Measurements from ENCODE around the gene RGMB. TPM values are rescaled to one million over a fixed set of nuclear protein-coding genes. Genes with fewer than 3 reads are reported as not detected.

Gene RGMB
- total RNA-seq, 4 donors from 2014 or later: 37.3 to 248 (median 174) TPM

GRCh38 chr5:98770209-98770910, 3.1 kb upstream of the RGMB start:
- H3K27me3 ChIP-seq: no peaks in the 10 kb centered on the region
- H3K27ac ChIP-seq: peak overlapping the region; percentile 78 to 96 (median 94)
- H3K4me3 ChIP-seq: peak overlapping the region; percentile 62 to 89
- TF ChIP-seq POLR2A (IDR thresholded peaks at IDR 0.05) (no peak), EP300 (IDR thresholded peaks at IDR 0.05) (no peak), POLR2AphosphoS5 (IDR thresholded peaks at IDR 0.05) (peak; percentile 38)
- TF ChIP-seq, protein P1, sequence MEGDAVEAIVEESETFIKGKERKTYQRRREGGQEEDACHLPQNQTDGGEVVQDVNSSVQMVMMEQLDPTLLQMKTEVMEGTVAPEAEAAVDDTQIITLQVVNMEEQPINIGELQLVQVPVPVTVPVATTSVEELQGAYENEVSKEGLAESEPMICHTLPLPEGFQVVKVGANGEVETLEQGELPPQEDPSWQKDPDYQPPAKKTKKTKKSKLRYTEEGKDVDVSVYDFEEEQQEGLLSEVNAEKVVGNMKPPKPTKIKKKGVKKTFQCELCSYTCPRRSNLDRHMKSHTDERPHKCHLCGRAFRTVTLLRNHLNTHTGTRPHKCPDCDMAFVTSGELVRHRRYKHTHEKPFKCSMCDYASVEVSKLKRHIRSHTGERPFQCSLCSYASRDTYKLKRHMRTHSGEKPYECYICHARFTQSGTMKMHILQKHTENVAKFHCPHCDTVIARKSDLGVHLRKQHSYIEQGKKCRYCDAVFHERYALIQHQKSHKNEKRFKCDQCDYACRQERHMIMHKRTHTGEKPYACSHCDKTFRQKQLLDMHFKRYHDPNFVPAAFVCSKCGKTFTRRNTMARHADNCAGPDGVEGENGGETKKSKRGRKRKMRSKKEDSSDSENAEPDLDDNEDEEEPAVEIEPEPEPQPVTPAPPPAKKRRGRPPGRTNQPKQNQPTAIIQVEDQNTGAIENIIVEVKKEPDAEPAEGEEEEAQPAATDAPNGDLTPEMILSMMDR (IDR thresholded peaks at IDR 0.05): no peak
- H3K9me3 ChIP-seq: no peaks in the 10 kb centered on the region
- ATAC-seq: no peak
- H3K4me1 ChIP-seq: peaks cover 0 to 40% (median 9%) of the 10 kb centered on the region in 3 donors
- whole genome bisulfite sequencing, 2 donors (ENCODE audit: low coverage in 1 of 2): 0 to 1% methylated on average over 8 to 24 of the region's 39 CpGs
- no peaks in the 10 kb centered on the region for H3K36me3 ChIP-seq

DNA sequence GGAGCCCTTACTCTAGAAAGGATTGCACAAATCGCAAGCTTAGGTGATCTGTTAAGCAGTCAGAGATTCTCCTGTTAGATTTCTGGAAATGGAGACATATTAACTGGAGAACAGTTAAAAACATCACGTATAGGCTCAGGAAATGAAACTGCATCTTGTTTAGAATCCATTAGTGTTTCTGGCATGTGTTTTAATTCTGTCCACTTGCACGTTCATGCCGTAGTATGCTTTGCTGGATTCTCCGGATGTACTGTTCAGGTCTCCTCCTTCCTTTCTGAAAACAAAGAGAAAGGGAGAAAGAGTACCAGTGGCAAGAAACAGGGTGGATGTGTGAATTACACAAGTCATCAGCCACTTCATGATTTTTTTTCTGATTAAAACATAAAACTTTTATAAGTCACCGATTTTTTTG, 2.5 kb upstream of the RGMB start:
- no peak for ATAC-seq
- peaks cover 0 to 46% (median 9%) of the 10 kb centered on the region in 3 donors for H3K4me1 ChIP-seq
- H3K4me3 ChIP-seq: peak overlapping the region; percentile 62 to 89
- H3K36me3 ChIP-seq: no peaks in the 10 kb centered on the region
- 0 to 4% methylated on average over 6 of the region's 6 CpGs for WGBS, 2 donors (ENCODE audit: low coverage in 1 of 2)
- H3K27me3 ChIP-seq: no peaks in the 10 kb centered on the region
- H3K27ac ChIP-seq: peak overlapping the region; percentile 78 to 96 (median 94)
- H3K9me3 ChIP-seq: no peaks in the 10 kb centered on the region
- TF ChIP-seq POLR2AphosphoS5 (IDR thresholded peaks at IDR 0.05) (no peak), POLR2A (IDR thresholded peaks at IDR 0.05) (no peak), EP300 (IDR thresholded peaks at IDR 0.05) (no peak)

DNA sequence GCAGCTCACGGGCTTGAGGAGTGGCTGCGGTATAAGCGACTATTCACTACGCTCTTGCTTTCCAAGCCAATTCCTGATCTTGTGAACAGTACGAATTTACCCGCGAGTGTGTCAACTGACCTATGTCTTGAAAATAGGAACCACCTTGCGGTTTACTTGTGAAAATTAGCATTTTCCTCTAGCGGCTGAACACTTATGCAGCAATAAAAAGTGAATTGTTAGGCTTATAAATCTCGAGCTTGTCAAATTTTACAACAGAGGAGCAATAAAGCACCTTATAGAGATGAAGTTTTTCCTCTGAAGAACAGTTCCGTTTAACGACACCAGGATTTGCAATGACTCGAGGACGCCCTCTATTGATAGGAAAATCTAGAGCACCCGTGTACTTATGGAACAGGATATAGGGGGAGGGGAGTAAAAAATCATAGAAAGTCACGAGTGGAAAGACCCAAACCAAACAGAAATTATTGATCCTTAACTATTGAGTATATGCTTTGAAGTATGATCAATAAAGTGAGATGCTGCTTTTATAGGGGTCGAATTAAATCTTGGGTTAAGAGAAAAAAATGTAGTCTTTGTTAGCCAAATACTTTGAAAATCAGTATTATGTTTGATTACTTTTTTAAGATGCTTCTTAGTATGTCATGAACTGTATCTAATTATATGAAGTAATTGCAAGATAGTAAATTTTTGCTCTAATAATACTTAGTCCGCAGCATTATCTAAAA, 1.9 kb upstream of the RGMB start:
- peaks cover 0 to 52% (median 9%) of the 10 kb centered on the region in 3 donors for H3K4me1 ChIP-seq

GRCh38 chr5:98772415-98773213, 849 bp upstream of the RGMB start:
- 11 to 16% methylated on average over 11 to 25 of the region's 34 CpGs for WGBS, 2 donors (ENCODE audit: low coverage in 1 of 2)
- Histone ChIP-seq H3K4me3 (peak overlapping the region; percentile 67 to 89), H3K9me3 (no peaks in the 10 kb centered on the region), H3K27ac (peak overlapping the region; percentile 64 to 96 (median 94)), H3K4me1 (peaks cover 0 to 52% (median 9%) of the 10 kb centered on the region in 3 donors), H3K36me3 (no peaks in the 10 kb centered on the region), H3K27me3 (no peaks in the 10 kb centered on the region)
- TF ChIP-seq POLR2A (IDR thresholded peaks at IDR 0.05) (no peak), POLR2AphosphoS5 (IDR thresholded peaks at IDR 0.05) (no peak), EP300 (IDR thresholded peaks at IDR 0.05) (no peak)
- TF ChIP-seq, protein P1 (IDR thresholded peaks at IDR 0.05): no peak
- ATAC-seq: peak; percentile 68

More for the DNA sequence above, 1.9 kb upstream of the RGMB start:
- no peak for TF ChIP-seq EP300 (IDR thresholded peaks at IDR 0.05)
- TF ChIP-seq POLR2A (IDR thresholded peaks at IDR 0.05): no peak
- peak; percentile 30 for TF ChIP-seq POLR2AphosphoS5 (IDR thresholded peaks at IDR 0.05)
- TF ChIP-seq, protein P1 (IDR thresholded peaks at IDR 0.05): peak; percentile 93 to 98 (median 94)
- WGBS, 2 donors (ENCODE audit: low coverage in 1 of 2): 1 to 2% methylated on average over 15 to 18 of the region's 18 CpGs
- Histone ChIP-seq H3K9me3 (no peaks in the 10 kb centered on the region), H3K4me3 (peak overlapping the region; percentile 67 to 89), H3K27me3 (no peaks in the 10 kb centered on the region), H3K27ac (peak overlapping the region; percentile 78 to 96 (median 94)), H3K36me3 (no peaks in the 10 kb centered on the region)
- no peak for ATAC-seq

- 1 to 2% methylated on average over 16 of the region's 16 CpGs for WGBS, 2 donors (ENCODE audit: low coverage in 1 of 2)
- Histone ChIP-seq H3K36me3 (no peaks in the 10 kb centered on the region), H3K4me3 (peak overlapping the region; percentile 67 to 89), H3K4me1 (peaks cover 0 to 52% (median 9%) of the 10 kb centered on the region in 3 donors), H3K27ac (peak overlapping the region; percentile 64 to 96 (median 94)), H3K27me3 (no peaks in the 10 kb centered on the region), H3K9me3 (no peaks in the 10 kb centered on the region)
- ATAC-seq: no peak
- TF ChIP-seq POLR2A (IDR thresholded peaks at IDR 0.05) (no peak), EP300 (IDR thresholded peaks at IDR 0.05) (no peak), POLR2AphosphoS5 (IDR thresholded peaks at IDR 0.05) (peak; percentile 74)
- TF ChIP-seq, protein P1 (IDR thresholded peaks at IDR 0.05): no peak
These were observed 324 bp upstream of the RGMB start for GRCh38 chr5:98773214-98773463.

All from gastroesophageal sphincter (tissue), 4 donors.